ENCODE data around the gene SPATA3.

SPATA3 gene

GRCh38 chr2:231050018-231050901 is 54.3 kb downstream of the SPATA3 start:
- no peak for DNase-seq (ENCODE audit: low spot score)

- no peak for DNase-seq (ENCODE audit: low spot score)
These were observed 55.2 kb downstream of the SPATA3 start for GRCh38 chr2:231051116-231051515.

GRCh38 chr2:231052494-231053451 is 56.9 kb downstream of the SPATA3 start:
- peak; percentile 89 for DNase-seq (ENCODE audit: low spot score)

GRCh38 chr2:231053846-231054245 is 57.9 kb downstream of the SPATA3 start:
- no peak for DNase-seq (ENCODE audit: low spot score)

GRCh38 chr2:231056453-231057416 is 60.8 kb downstream of the SPATA3 start, which contains the start of gene PSMD1:
PSMD1 (plus strand) TSS chr2:231056867; CDS start chr2:231057026, 159 bp downstream.
- peak; percentile 96 for DNase-seq (ENCODE audit: low spot score)

- no peak for DNase-seq (ENCODE audit: low spot score)
These were observed 61.7 kb downstream of the SPATA3 start for GRCh38 chr2:231057590-231057989.

Data from ecto neural progenitor cell (in vitro differentiated cells).